ENCODE results near the gene EPC1.
"Not testable (repeated sequence)": the region's sequence is repeated elsewhere in the genome, so short reads cannot be mapped to it uniquely, and the experiment has no call there.

EPC1 gene

DNA sequence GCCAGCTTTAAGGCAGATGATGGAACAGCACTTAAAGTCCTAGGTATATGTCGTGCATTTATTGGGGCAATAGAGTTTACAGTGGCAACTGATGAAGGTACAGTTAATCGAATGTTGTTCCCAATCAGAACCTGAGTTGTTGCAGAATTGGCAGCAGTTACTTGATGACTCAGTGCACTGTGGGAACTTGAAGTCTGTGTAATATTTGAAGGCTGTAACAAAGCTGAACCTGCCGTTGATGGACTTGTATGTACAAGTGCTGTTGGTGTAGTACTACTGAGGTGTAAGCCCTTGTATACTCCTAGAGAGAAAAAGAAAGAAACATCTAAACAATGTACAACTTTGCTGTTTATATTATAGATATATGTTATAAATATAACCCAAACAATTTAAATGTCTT, 75.3 kb downstream of the EPC1 start:
- DNase-seq, result no peak

DNA sequence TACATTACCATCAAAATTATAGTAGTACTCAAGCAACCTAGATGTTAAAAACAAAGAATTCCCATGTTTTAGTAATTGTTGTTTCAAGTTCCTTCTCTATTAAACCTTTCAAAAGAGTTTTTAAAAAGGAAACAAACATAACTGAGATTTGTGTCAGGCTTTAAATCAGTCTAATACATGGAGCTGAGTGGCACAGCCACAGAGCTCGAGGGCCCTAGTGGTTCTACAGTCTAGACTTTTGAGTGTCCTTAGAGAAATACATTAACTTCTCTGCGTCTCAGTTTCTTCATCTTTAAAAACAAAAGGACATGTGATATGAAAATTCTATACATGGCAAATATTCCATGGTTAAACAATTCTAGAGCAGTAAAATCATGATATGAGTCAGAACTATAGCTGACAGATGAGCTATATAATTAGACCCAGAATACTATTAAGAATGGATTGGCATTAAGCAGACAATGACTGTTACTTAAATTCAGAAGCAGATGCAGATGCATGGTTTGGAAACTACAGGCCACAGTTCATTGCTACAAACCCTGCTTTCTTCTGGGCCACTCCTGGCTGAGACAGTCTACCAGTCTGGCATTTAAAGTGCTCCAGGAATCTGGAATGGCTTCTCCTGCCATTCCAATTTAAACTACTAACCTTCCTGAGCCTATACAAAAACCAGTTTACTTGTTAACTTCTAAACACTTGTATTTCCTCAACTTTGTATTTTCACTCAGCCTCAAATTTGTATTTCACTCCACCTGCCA, 77.4 kb downstream of the EPC1 start:
- no peak for DNase-seq

DNA sequence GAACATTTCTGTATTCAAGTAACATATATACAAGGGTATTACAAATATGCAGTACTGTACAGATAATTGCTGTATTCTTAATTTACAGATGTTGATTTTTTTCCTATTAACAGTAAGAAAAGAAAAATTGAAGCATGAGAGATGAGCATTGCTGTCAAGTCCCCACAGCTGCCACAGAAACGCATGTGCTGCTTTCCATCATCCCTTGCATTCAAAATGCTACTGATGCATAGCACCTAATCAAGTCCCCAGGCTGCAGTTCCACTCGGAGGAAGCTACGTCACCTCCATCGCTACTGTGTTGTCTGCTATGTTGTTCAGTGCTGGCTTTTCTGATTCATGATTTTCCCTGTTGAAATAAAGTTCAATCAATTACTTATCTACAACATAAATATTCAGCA, 78.2 kb downstream of the EPC1 start:
- DNase-seq, result no peak

DNA sequence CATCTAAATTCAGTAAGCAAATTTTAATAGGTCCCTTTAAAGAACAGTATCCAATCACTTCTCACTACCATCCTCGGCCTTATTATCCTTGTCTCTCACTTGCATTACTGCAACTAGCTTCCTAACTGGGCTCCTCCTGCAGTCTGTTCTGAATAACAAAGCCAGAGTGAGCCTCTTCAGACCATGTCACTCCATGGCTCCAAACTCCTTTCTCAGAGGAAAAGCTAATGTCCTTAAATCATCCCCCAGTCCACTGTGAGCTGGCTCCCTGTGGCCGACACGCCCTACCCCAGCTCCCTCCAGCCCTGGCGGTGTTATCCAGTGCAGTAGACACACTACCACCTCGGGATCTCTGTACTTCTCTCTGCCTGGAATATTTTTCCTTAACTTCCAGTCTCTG, 80.0 kb downstream of the EPC1 start:
- DNase-seq, result no peak

DNA sequence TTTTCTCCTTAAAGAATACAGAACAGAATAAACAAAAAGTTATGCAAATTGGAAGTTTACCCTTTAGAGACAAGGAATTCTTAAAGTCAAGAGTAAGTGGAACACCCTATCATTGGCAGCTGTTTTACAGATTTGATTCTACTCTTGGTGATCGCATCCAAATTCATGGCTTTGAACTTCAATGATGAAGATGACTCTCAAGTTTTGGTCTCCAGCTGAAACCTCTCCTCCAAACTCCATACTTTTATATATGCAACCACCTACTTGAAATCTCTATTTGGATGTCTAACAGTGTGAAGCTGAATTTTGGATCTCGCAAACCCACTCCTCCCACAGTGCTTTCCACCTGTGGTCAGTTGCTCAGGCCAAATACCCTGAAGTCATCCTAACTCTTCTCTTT, 80.4 kb downstream of the EPC1 start:
- DNase-seq, result no peak

DNA sequence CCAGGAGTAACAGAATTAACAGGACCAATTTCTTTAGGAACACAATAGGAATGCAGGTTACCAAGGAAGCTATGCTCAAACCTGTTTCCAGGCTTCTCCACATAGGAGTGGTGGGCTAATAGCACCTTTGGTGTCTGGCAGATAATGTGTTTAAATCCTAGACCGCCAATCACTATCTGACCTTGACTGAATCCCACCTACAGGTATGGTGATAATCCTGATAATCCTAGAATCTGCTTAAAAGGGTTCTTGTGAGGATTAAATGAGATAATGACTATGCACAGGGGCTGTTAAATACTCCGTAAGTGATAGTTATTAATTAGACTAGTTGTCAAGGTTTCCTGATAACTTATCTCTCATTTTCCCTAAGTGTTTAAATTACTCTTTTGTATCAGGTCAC, 81.2 kb downstream of the EPC1 start:
- no peak for DNase-seq

DNA sequence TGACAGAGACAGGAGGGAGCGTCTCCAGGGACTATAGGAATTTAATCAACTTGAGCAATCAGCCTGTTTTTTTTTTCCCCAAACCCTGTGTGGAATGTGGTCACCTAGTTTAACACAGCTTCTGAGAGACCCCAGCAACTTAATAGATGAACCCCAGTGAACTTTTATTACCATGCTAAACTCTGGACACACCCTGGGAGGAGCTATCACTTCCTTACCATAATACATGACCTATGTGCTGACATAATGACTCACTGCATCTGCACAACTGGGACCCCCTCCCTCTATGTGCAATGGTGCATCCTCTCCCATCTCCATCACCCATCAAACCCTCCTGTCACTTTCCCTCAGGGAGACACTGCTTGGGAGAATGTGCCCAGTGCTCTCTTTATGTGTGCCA, 83.7 kb downstream of the EPC1 start:
- DNase-seq, result no peak

DNA sequence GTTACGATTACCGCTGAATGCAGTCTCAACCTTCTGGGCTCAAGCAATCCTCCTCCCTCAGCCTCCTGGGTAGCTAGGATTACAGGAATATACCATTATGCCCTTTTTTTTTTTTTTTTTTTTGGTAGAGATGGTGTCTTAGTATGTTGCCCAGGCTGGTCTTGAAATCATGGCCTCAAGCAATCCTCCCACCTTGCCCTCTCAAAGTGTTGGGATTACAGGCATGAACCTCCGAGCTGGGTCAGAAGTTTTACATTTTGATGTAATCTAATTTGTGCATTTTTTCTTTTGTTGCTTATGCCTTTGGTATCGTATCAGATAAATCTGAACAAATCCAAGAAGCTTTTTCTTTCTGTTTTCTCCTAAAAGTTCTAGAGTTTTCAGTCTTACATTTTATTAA, 87.4 kb downstream of the EPC1 start:
- DNase-seq, result no peak

DNA sequence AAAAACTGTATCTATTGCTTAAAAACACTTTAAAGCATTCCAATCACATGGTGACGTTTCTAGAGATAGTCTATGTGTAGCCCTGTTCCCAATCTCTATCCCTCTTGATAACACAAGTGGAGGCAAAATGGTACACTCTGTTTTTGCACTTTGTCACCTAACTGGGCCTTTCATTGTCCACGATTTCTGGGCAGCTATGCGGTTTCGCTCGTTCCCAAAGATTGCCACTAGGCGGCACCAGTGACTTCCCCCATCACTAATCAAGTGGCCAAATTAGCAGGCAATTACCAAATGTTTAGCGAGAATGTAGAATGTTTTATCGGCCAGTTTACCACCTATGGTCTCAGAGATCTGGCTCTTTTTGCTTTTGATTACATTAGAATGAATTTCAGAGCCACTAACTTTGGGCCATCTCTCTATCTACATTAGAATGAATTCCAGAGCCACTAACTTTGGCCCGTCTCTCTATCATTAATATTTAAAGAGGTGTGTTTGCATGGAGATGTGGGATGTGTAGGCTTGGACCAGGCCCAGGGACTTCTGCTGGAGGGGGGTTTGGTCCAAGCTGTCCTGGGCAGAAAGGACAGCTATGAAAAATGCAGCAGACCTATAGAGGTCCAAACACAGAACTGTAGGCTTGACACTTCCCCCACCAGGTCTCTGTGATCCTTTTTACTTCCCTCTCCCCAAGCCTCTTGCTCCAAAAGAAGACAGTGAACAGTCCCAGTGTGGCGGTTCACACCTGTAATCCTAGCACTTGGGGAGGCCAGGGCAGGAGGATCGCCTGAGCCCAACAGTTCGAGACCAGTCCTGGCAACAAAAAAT, 90.1 kb downstream of the EPC1 start:
- DNase-seq, result peak; percentile 68 to 81

DNA sequence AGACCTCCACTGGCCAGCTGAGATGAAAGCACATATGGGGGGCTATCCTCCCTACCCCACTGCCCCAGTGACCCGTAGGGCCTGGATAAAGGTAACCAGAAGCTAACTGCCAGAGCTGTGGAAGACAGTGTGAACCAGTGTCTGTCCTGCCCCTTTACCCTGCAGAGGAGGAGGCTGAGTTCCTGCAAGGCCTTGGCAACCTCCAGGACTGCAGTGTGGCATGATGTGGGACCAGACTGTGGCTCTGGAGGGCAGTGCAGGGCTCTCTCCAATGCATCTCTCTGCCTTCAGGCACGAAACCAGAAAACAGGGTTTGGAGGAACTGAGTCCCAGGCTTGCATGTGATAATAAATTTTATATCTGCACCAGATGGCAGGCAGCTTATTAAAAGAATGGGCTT, 93.1 kb downstream of the EPC1 start:
- no peak for DNase-seq

DNA sequence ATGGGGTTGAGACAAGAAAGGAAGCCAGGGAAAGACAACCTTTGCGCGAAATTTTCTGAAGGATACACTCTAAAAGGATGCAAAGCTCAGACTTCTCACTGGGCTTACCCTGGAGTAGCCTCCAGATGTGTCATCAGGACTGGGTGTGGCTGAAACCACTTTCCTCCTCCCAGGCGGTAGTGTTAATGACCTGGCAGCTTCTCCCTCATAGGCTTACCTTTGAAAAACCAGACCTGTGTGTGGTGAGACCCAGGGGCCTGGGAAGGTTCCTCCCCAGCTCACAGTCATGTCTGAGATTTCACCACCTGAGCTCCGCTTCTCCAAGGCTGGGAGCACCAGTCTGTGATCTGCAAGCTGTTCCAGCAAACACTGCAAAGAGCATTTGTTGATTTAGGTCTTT, 93.7 kb downstream of the EPC1 start:
- no peak for DNase-seq

DNA sequence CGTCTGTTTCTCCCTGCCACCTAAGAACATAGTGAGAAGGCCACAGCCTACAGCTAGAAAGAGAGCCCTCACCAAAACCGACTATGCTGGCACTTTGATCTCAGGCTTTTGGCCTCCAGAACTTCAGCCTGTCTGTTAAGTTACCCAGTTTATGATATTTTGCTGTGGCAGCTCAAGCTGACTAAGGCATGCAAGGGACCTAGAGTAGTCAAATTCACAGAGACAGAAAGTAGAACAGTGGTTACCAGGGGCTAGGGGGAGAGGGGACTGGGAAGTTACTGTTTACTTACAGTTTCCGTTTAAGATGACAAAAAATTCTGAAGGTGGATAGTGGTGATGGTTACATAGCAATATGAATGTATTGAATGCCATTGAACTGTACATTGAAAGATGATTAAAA, 96.5 kb downstream of the EPC1 start:
- not testable (repeated sequence) for DNase-seq

DNA sequence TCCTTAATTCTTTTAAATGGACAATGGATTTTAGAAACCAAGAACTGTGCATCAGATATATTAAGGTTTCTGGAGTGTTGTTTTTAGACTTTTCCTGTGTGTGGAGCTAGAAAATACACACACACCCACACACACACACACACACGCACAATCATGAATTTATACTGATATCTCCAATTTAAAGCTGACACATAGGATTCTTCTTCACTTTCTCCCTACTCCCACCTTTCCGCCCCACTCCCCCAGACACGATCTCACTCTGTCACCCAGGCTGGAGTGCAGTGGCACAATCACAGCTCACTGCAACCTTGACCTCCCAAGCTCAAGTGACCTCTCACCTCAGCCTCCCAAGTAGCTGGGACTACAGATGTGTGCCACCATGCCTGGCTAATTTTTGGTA, 100.3 kb downstream of the EPC1 start:
- DNase-seq, result no peak

DNA sequence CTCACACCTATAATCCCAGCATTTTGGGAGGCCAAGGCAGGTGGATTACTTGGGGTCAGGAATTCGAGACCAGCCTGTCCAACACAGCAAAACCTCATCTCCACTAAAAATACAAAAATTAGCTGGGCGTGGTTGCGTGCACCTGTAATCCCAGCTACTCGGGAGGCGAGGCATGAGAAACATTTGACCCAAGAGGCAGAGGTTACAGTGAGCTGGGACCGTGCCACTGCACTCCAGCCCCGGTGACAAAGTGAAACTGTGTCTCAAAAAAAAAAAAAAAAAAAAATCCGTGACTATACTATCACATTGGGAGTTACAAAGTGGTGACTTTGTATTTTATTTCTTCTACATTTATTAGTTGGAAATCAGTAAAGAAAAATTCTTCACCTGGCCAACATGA, 101.2 kb downstream of the EPC1 start:
- DNase-seq, result no peak

DNA sequence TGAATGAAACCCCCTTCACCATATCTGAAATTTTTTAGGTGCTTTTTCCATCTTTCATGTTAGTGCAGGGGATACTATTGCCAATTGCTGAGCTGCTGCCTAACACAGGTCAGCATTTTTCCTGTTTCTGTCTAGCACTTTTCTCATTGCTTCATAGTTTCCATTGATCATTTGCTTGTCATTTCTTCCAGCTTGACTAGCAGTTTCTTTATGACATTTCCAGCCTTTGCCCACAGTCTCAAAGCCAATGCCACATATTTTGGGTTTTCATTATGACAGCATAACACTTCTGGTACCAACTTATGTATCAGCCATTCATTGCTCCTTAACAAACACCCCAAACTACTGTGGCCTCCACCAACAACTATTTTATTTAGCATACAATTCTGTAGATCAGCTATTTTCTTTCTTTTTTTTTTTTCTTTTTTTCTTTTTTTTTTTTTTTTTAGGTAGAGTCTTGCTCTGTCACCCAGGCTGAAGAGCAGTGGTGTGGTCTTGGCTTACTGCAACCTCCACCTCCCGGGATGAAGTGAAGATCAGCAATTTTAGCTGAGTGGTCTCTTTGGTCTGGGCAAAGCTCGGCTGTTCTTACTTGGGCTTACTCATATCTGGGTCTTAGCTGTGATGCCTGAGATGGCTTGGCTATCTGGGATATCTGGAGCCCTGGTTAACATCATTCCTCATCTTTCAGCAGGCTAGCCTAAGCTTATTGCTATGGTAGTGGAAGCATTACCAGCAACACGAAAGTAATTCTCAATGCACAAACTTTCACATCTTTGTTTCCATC, 102.3 kb downstream of the EPC1 start:
- DNase-seq, result no peak

DNA sequence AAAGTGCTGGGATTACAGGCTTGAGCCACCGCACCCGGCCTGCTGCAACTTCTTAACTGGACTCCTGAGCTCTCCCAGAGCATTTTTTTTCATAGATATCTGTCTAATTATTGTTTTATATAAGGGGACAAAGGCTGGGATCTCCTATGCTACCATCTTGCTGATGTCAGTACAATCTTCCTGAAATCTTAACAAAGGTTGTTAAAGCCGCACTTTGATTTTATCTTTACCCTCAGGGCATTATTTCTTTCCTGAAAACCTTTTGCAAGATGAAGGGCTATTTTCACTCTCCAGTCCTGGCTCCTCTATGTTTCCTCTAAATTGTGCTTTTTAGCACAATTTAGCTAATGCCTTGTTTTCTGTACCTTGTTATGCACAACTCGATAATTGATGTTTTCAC, 102.9 kb downstream of the EPC1 start:
- DNase-seq, result no peak

DNA sequence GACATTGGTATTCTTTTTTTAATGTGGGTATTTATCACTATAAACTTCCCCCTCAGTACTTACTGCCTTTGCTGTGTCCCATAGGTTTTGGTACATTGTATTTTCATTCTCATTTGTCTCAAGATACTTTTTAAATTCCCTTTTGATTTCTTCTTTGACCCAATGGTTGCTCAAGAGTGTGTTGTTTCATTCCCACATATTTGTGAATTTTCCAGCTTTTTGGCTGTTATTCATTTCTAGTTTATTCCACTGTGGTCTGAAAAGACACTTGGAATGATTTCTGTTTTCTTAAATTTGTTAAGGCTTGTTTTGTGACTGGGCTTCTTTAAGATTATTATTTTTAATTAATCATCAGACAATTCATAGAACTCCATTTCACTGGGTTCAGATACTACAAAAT, 105.0 kb downstream of the EPC1 start:
- no peak for DNase-seq

DNA sequence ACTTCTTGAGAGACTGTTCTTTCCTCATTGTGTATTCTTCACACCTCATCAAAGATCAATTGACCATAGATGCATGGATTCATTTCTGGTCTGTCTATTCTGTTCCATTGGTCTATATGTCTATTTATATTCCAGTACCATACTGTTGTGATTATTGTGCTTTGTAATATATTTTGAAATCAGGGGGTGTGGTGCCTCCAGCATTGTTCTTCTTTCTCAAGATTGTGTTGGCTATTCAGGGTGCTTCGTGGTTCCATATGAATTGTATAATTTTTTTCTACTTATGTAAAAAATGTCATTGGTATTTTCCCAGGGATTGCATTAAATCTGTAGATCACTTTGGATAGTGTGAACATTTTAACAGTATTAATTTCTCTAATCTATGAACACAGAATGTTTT, 106.5 kb downstream of the EPC1 start:
- no peak for DNase-seq

DNA sequence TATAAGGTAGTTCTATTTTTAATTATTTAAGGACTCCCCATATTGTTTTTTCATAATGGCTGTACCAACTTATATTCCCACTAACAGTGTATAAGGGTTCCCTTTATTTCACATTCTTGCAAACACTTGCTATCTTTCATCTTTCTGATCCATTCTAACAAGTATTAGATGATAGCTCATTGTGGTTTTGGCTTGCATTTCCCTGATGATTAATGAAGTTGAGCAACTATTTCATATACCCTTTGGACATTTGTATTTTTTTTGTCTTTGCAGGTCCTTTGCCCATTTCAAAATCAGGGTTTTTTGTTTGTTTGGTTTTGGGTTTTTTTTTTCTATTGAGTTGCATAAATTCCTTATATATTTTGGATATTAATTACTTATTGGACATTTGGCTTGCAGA, 107.2 kb downstream of the EPC1 start:
- no peak for DNase-seq

DNA sequence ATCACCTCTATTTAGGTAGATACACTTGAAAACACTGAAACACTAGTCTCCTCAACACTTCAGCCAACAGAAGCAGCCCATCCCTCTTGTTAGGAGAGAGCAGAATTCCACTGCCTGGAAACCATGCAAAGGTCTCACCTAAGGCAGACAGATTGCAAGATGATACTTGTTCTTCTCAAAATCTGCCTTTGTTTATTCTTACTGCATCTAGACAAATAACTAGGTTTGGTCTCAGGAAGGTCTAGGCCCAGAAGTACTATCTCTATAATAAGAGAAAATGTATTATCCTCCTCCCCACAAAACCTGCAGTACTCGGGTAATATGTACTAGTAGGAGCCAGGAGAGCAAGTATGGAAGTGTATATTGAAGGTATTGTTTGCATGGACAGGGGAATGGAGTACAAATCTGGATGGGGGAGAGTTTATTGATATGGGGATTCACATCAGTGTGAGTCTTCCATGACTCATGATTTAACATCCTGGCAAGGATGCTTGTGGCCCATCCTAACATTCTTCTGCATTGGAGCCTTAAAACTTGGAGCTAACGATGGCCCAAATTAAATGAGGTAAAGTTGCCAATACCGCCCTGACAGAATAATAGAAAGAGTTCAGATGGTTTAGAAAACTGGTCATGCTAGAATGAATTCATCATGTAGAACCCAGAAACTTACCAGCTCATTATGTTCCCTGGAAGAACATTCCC, 109.2 kb downstream of the EPC1 start:
- DNase-seq, result no peak

DNA sequence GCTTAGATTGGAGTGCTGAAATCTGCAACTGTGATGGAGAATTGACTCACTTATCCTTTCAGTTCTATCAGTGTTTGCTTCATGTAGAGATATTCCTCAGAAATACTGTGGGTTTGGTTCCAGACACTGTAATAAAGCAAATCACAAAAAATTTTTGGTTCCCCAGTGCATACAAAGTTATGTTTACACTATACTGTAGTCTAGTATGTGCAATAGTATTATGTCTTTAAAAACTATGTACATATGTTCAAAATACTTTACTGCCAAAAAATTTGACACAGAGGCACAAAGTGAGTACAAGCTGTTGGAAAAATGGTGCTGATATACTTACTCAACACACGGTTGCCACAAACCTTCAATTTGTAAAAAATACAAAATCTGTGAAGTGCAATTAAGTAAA, 112.5 kb downstream of the EPC1 start:
- DNase-seq, result no peak

DNA sequence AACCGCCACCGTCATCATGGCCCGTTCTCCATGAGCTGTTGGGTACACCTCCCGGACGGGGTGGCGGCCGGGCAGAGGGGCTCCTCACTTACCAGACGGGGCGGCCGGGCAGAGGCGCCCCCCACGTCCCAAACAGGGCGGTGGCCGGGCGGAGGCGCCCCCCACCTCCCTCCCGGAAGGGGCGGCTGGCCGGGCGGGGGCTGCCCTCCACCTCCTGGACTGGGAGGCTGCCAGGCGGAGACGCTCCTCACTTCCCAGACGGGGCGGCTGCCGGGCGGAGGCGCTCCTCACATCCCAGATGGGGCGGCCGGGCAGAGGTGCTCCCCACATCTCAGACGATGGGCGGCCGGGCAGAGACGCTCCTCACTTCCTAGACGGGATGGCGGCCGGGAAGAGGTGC, 113.6 kb downstream of the EPC1 start:
- not testable (repeated sequence) for DNase-seq

DNA sequence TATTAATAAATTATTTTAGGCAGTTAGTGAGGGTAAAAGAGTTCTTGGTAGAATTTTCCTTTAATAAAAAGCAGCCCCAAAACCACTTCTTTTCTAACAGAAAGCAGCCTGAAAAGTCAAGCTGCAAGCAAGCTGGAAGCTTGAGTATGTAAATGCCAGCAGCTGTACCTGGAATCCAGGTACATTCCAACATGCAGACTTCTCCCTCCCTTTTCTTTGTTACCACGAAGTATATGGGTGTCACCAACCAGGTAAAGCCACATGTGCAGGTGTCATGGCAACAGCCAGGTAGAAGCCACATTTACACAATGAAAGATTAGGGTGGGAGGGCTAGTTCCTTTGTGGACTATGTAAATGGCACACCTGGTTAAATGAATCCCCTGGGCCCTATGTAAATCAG, 114.6 kb downstream of the EPC1 start:
- DNase-seq, result no peak
